Large intestine (tissue), 3 donors: ENCODE measurements around the gene C4B. TPM values are rescaled to one million over a fixed set of nuclear protein-coding genes. Genes with fewer than 3 reads are reported as not detected.

Experiments
- DNase-seq, 2 donors: peaks; one replicate each; pipeline versions ENCODE4 v3.0.0 to v3.0.0-alpha.2; 2013
- H3K27ac ChIP-seq: one replicate; pipeline ENCODE4 v1.5.1; 2013; ENCODE audit warnings: low read length
- H3K27me3 ChIP-seq: 2 replicates; pipeline ENCODE4 v1.6.1; 2013; ENCODE audit warnings: low read length; ENCODE audit not compliant: control insufficient read depth, insufficient read depth
- H3K36me3 ChIP-seq: 2 replicates; pipeline ENCODE4 v1.6.1; 2013; ENCODE audit warnings: low read length; ENCODE audit not compliant: control insufficient read depth, insufficient read depth
- H3K4me1 ChIP-seq: one replicate; pipeline ENCODE4 v1.6.1; 2013; ENCODE audit warnings: low read length; ENCODE audit not compliant: control insufficient read depth, insufficient read depth
- H3K4me3 ChIP-seq: one replicate; pipeline ENCODE4 v1.5.1; 2013; ENCODE audit warnings: low read length
- H3K9me3 ChIP-seq: one replicate; pipeline ENCODE4 v1.6.1; 2013; ENCODE audit warnings: mild to moderate bottlenecking, low read depth, low read length, moderate library complexity; ENCODE audit not compliant: control insufficient read depth
- WGBS: methylation state at CpG from one replicate; pipeline ENCODE4 v1.1.5; 2013; ENCODE audit warnings: low lambda C conversion rate; ENCODE audit not compliant: insufficient coverage; 5-methylcytosine and 5-hydroxymethylcytosine counted together
- polyA plus RNA-seq: library from polyadenylated mRNA; unstranded; fragments of 120-200 nt; gene quantifications from one replicate; pipeline ENCODE4 v1.2.1, GENCODE V29; 2013

Gene C4B
- polyA plus RNA-seq, 1 donor: 91.2 TPM

- Histone ChIP-seq H3K36me3 (peaks cover 6% of the 10 kb centered on the region), H3K27me3 (no peaks in the 10 kb centered on the region), H3K9me3 (no peaks in the 10 kb centered on the region), H3K4me3 (no peak overlapping the region), H3K27ac (no peak overlapping the region), H3K4me1 (no peaks in the 10 kb centered on the region)
- no CpG with 5 or more reads among the region's 17 CpGs for WGBS
- no peak for DNase-seq
These were observed 54.9 kb downstream of the C4B start for GRCh38 chr6:32069460-32069859.

- H3K9me3 ChIP-seq: no peaks in the 10 kb centered on the region
- H3K4me3 ChIP-seq: no peak overlapping the region
- no peaks in the 10 kb centered on the region for H3K27me3 ChIP-seq
- no CpG with 5 or more reads among the region's 24 CpGs for WGBS
- DNase-seq: no peak
- peaks cover 6% of the 10 kb centered on the region for H3K36me3 ChIP-seq
- H3K4me1 ChIP-seq: no peaks in the 10 kb centered on the region
- no peak overlapping the region for H3K27ac ChIP-seq
These were observed 55.4 kb downstream of the C4B start for GRCh38 chr6:32069878-32070515.

- H3K9me3 ChIP-seq: no peaks in the 10 kb centered on the region
- no peaks in the 10 kb centered on the region for H3K27me3 ChIP-seq
- no peak overlapping the region for H3K4me3 ChIP-seq
- DNase-seq: no peak
- no CpG with 5 or more reads among the region's 16 CpGs for WGBS
- peaks cover 6% of the 10 kb centered on the region for H3K36me3 ChIP-seq
- no peaks in the 10 kb centered on the region for H3K4me1 ChIP-seq
- no peak overlapping the region for H3K27ac ChIP-seq
These were observed 56.4 kb downstream of the C4B start for GRCh38 chr6:32070814-32071543.

GRCh38 chr6:32073101-32073500 is 58.5 kb downstream of the C4B start:
- Histone ChIP-seq H3K36me3 (peaks cover 6% of the 10 kb centered on the region), H3K4me3 (no peak overlapping the region), H3K27me3 (no peaks in the 10 kb centered on the region), H3K4me1 (no peaks in the 10 kb centered on the region), H3K27ac (no peak overlapping the region), H3K9me3 (no peaks in the 10 kb centered on the region)
- DNase-seq: no peak
- no CpG with 5 or more reads among the region's 3 CpGs for WGBS

- Histone ChIP-seq H3K27me3 (no peaks in the 10 kb centered on the region), H3K4me1 (no peaks in the 10 kb centered on the region), H3K27ac (no peak overlapping the region), H3K36me3 (peaks cover 5% of the 10 kb centered on the region), H3K4me3 (no peak overlapping the region), H3K9me3 (no peaks in the 10 kb centered on the region)
- DNase-seq: no peak
- WGBS: no CpG with 5 or more reads among the region's 10 CpGs
These were observed 59.0 kb downstream of the C4B start for GRCh38 chr6:32073613-32074012.

- DNase-seq: no peak
- no CpG with 5 or more reads among the region's 8 CpGs for WGBS
These were observed 60.5 kb downstream of the C4B start for GRCh38 chr6:32074996-32075532.

GRCh38 chr6:32075781-32076180 is 61.2 kb downstream of the C4B start:
- Histone ChIP-seq H3K36me3 (peaks cover 3% of the 10 kb centered on the region), H3K9me3 (no peaks in the 10 kb centered on the region), H3K4me1 (no peaks in the 10 kb centered on the region), H3K4me3 (no peak overlapping the region), H3K27me3 (no peaks in the 10 kb centered on the region), H3K27ac (no peak overlapping the region)
- no CpG with 5 or more reads among the region's 3 CpGs for WGBS
- no peak for DNase-seq

More at GRCh38 chr6:32074996-32075532, 60.5 kb downstream of the C4B start:
- Histone ChIP-seq H3K4me3 (no peak overlapping the region), H3K4me1 (no peaks in the 10 kb centered on the region), H3K36me3 (peaks cover 3% of the 10 kb centered on the region), H3K27me3 (no peaks in the 10 kb centered on the region), H3K9me3 (no peaks in the 10 kb centered on the region), H3K27ac (no peak overlapping the region)

GRCh38 chr6:32076321-32076809 is 61.8 kb downstream of the C4B start:
- H3K4me1 ChIP-seq: no peaks in the 10 kb centered on the region
- no peak overlapping the region for H3K4me3 ChIP-seq
- peaks cover 8% of the 10 kb centered on the region for H3K36me3 ChIP-seq
- DNase-seq: no peak
- no peaks in the 10 kb centered on the region for H3K27me3 ChIP-seq
- WGBS: no CpG with 5 or more reads among the region's 12 CpGs
- H3K9me3 ChIP-seq: no peaks in the 10 kb centered on the region
- no peak overlapping the region for H3K27ac ChIP-seq

- Histone ChIP-seq H3K27me3 (no peaks in the 10 kb centered on the region), H3K4me1 (no peaks in the 10 kb centered on the region), H3K9me3 (no peaks in the 10 kb centered on the region), H3K27ac (no peak overlapping the region), H3K36me3 (peaks cover 9% of the 10 kb centered on the region), H3K4me3 (no peak overlapping the region)
- DNase-seq: no peak
- WGBS: no CpG with 5 or more reads among the region's 7 CpGs
These were observed 65.1 kb downstream of the C4B start for GRCh38 chr6:32079566-32080290.
